CD14-positive monocyte (primary cell): ENCODE data around the gene KRTCAP3. TPM values are rescaled to one million over a fixed set of nuclear protein-coding genes. Genes with fewer than 3 reads are reported as not detected.

ENCODE experiments used
- DNase-seq, 3 donors: peaks; one replicate each; pipeline ENCODE4 v3.0.0-alpha.2; 2011 to 2022
- H2AFZ ChIP-seq: 2 replicates; pipeline ENCODE4 v1.6.0; 2012; ENCODE audit warnings: mild to moderate bottlenecking, low read depth, low read length, inconsistent platforms; ENCODE audit not compliant: insufficient read depth, poor library complexity, severe bottlenecking
- H3K27ac ChIP-seq, 2 donors: 1 replicate in 1 of 2; 2 replicates in 1 of 2; pipeline ENCODE4 v1.5.1; 2012 to 2013; ENCODE audit warnings: low read length in 2 of 2, control low read depth in 1 of 2, inconsistent platforms in 1 of 2, low read depth in 1 of 2, mild to moderate bottlenecking in 1 of 2
- H3K27me3 ChIP-seq, 2 donors: one replicate each; pipeline versions ENCODE4 v1.6.0 to v1.6.1; 2011 to 2013; ENCODE audit warnings: low read length in 2 of 2; ENCODE audit not compliant: control insufficient read depth in 2 of 2, insufficient read depth in 2 of 2
- H3K36me3 ChIP-seq, 2 donors: replicated peaks in 1 of 2; 1 replicate in 1 of 2; 2 replicates in 1 of 2; pipeline versions ENCODE4 v1.5.1 to v1.6.1; 2012 to 2013; ENCODE audit warnings: low read length in 2 of 2, control low read depth in 1 of 2, inconsistent platforms in 1 of 2, mild to moderate bottlenecking in 1 of 2; ENCODE audit not compliant: insufficient read depth in 2 of 2, control insufficient read depth in 1 of 2
- H3K4me1 ChIP-seq, 2 donors: 1 replicate in 1 of 2; 2 replicates in 1 of 2; pipeline versions ENCODE4 v1.5.1 to v1.6.1; 2012 to 2013; ENCODE audit warnings: low read length in 2 of 2, control low read depth in 1 of 2, inconsistent platforms in 1 of 2, mild to moderate bottlenecking in 1 of 2, moderate library complexity in 1 of 2; ENCODE audit not compliant: insufficient read depth in 2 of 2, control insufficient read depth in 1 of 2
- H3K4me2 ChIP-seq: replicated peaks from 2 replicates; pipeline ENCODE3; 2012; ENCODE audit warnings: low read length, moderate library complexity, mild to moderate bottlenecking; ENCODE audit not compliant: poor library complexity, severe bottlenecking; ENCODE audit errors: extremely low read depth
- H3K4me3 ChIP-seq, 3 experiments: fragments of 200-600 bp in 1 of 3; sonication (generic) in 1 of 3; replicated peaks in 1 of 3; 1 replicate in 2 of 3; 2 replicates in 1 of 3; pipeline ENCODE4 v1.5.1; 2011 to 2013; ENCODE audit warnings: low read length in 3 of 3, mild to moderate bottlenecking in 3 of 3, control low read depth in 2 of 3, low read depth in 2 of 3, inconsistent platforms in 1 of 3, moderate library complexity in 1 of 3
- H3K79me2 ChIP-seq: 2 replicates; pipeline ENCODE4 v1.6.0; 2012; ENCODE audit warnings: mild to moderate bottlenecking, control low read depth, inconsistent platforms, low read length, moderate library complexity; ENCODE audit not compliant: insufficient read depth
- H3K9ac ChIP-seq: 2 replicates; pipeline ENCODE4 v1.6.0; 2017; ENCODE audit warnings: low read length, mild to moderate bottlenecking; ENCODE audit not compliant: insufficient read depth, poor library complexity, severe bottlenecking
- H3K9me3 ChIP-seq, 2 donors: replicated peaks in 1 of 2; 1 replicate in 1 of 2; 2 replicates in 1 of 2; pipeline versions ENCODE4 v1.5.1 to v1.6.1; 2012 to 2013; ENCODE audit warnings: low read length in 2 of 2, control low read depth in 1 of 2; ENCODE audit not compliant: control insufficient read depth in 1 of 2, insufficient read depth in 1 of 2
- H4K20me1 ChIP-seq: 2 replicates; pipeline ENCODE4 v1.6.0; 2012; ENCODE audit warnings: mild to moderate bottlenecking, low read length, control low read depth, moderate library complexity; ENCODE audit not compliant: insufficient read depth
- H3K27ac Mint-ChIP-seq, 7 donors: one replicate each; pipeline ENCODE4 v1.8.0; 2020; ENCODE audit warnings: mild to moderate bottlenecking in 7 of 7, mixed read lengths in 7 of 7, moderate library complexity in 6 of 7, inconsistent platforms in 2 of 7
- H3K27me3 Mint-ChIP-seq, 3 donors: one replicate each; pipeline ENCODE4 v1.8.0; 2021 to 2022; ENCODE audit warnings: low read depth in 3 of 3, mild to moderate bottlenecking in 3 of 3, mixed read lengths in 3 of 3, moderate library complexity in 3 of 3, inconsistent platforms in 1 of 3
- H3K36me3 Mint-ChIP-seq, 2 donors: one replicate each; pipeline ENCODE4 v1.8.0; 2020; ENCODE audit warnings: mixed read lengths in 2 of 2, inconsistent platforms in 1 of 2, mild to moderate bottlenecking in 1 of 2
- H3K4me1 Mint-ChIP-seq: one replicate; pipeline ENCODE4 v1.8.0; 2020; ENCODE audit warnings: mild to moderate bottlenecking, mixed read lengths
- H3K4me3 Mint-ChIP-seq, 2 donors: one replicate each; pipeline ENCODE4 v1.8.0; 2020; ENCODE audit warnings: mild to moderate bottlenecking in 2 of 2, mixed read lengths in 2 of 2, moderate library complexity in 1 of 2
- H3K9me3 Mint-ChIP-seq, 7 donors: one replicate each; pipeline ENCODE4 v1.8.0; 2020 to 2022; ENCODE audit warnings: mixed read lengths in 7 of 7, mild to moderate bottlenecking in 6 of 7, moderate library complexity in 6 of 7, inconsistent platforms in 2 of 7
- WGBS: methylation state at CpG from one replicate; pipeline ENCODE4 v1.1.5; 2013; ENCODE audit warnings: missing lambda C conversion rate; ENCODE audit not compliant: insufficient coverage; 5-methylcytosine and 5-hydroxymethylcytosine counted together
- intact Hi-C, 2 donors: fragments of 100-400 bp; cut with micrococcal nuclease; formaldehyde crosslinking; loops; one replicate each; pipeline versions ENCODE4 v1.15.0 to v1.15.1; 2023
- polyA plus RNA-seq, 3 donors: library from polyadenylated mRNA; depleted of rRNA in 1 of 3; unstranded in 2 of 3; stranded (reverse) in 1 of 3; fragments of 300-500 nt in 2 of 3; fragments of >200 nt in 1 of 3; fragmentation: Illumina TruSeq in 2 of 3; gene quantifications; 1 replicate in 2 of 3; 2 replicates in 1 of 3; pipeline ENCODE4 v1.2.3, GENCODE V29; 2012 to 2021
- TF ChIP-seq, protein P1 (sequence below): fragments of 200-600 bp; IDR thresholded peaks from one replicate; pipeline ENCODE4 v1.8.0; 2022; ENCODE audit warnings: antibody characterized with exemption, mild to moderate bottlenecking

The KRTCAP3 gene
- polyA plus RNA-seq, 3 donors: 2.5 TPM; not detected in 2

DNA sequence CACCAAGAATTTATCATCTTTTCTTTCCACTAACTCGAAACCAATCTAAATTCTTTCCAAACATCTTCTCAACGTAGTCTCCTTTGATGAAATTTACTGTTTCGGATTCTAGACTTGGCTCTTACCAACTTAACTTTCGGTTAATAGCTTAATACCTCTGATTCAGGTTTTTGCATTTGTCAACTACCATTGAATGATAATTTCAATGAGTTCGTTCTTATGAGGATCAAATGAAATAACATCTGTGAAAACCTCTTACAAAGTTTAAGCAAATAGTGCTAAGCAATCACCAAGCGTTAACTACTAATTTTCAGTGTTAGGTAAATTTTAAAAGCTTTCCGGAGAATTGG is 14.3 kb upstream of the KRTCAP3 start:
- WGBS: 50% methylated on average over 2 of the region's 7 CpGs
- peak overlapping the region; percentile 81 to 89 for H3K27ac ChIP-seq
- peak overlapping the region; percentile 96 for H3K4me2 ChIP-seq
- peak overlapping the region; percentile 64 to 98 (median 73) for H3K4me3 ChIP-seq
- no peak for DNase-seq
- H3K27me3 ChIP-seq: no peaks in the 10 kb centered on the region
- H2AFZ ChIP-seq: peak overlapping the region; percentile 98
- H3K4me1 ChIP-seq: peaks cover 19 to 28% of the 10 kb centered on the region in 2 donors
- H3K79me2 ChIP-seq: peaks cover 42% of the 10 kb centered on the region
- H3K9me3 ChIP-seq: no peaks in the 10 kb centered on the region
- Mint-ChIP-seq H3K9me3 (peaks cover 0 to 3% (median 0%) of the 10 kb centered on the region in 7 donors), H3K4me3 (peak overlapping the region; percentile 96), H3K27me3 (peaks cover 0 to 2% (median 0%) of the 10 kb centered on the region in 3 donors), H3K27ac (peak overlapping the region in 6 of 7 donors; percentile 78 to 97 (median 94)), H3K4me1 (peaks cover 29% of the 10 kb centered on the region), H3K36me3 (peaks cover 4 to 12% of the 10 kb centered on the region in 2 donors)
- peaks cover 39% of the 10 kb centered on the region for H4K20me1 ChIP-seq
- intact Hi-C loops: loop anchor here (1.0 to 10.0 kb wide), 4 partner anchors 18 to 216 kb away; partner anchors contain the start of genes EIF2B4 (in 2 of the 2), SNX17 (in 2 of the 2), ZNF512 (in 2 of the 2) and ATRAID (in 1 of the 2)
- TF ChIP-seq, protein P1, sequence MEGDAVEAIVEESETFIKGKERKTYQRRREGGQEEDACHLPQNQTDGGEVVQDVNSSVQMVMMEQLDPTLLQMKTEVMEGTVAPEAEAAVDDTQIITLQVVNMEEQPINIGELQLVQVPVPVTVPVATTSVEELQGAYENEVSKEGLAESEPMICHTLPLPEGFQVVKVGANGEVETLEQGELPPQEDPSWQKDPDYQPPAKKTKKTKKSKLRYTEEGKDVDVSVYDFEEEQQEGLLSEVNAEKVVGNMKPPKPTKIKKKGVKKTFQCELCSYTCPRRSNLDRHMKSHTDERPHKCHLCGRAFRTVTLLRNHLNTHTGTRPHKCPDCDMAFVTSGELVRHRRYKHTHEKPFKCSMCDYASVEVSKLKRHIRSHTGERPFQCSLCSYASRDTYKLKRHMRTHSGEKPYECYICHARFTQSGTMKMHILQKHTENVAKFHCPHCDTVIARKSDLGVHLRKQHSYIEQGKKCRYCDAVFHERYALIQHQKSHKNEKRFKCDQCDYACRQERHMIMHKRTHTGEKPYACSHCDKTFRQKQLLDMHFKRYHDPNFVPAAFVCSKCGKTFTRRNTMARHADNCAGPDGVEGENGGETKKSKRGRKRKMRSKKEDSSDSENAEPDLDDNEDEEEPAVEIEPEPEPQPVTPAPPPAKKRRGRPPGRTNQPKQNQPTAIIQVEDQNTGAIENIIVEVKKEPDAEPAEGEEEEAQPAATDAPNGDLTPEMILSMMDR: no peak
- H3K9ac ChIP-seq: peak overlapping the region; percentile 94
- peaks cover 0 to 5% of the 10 kb centered on the region in 2 donors for H3K36me3 ChIP-seq

DNA sequence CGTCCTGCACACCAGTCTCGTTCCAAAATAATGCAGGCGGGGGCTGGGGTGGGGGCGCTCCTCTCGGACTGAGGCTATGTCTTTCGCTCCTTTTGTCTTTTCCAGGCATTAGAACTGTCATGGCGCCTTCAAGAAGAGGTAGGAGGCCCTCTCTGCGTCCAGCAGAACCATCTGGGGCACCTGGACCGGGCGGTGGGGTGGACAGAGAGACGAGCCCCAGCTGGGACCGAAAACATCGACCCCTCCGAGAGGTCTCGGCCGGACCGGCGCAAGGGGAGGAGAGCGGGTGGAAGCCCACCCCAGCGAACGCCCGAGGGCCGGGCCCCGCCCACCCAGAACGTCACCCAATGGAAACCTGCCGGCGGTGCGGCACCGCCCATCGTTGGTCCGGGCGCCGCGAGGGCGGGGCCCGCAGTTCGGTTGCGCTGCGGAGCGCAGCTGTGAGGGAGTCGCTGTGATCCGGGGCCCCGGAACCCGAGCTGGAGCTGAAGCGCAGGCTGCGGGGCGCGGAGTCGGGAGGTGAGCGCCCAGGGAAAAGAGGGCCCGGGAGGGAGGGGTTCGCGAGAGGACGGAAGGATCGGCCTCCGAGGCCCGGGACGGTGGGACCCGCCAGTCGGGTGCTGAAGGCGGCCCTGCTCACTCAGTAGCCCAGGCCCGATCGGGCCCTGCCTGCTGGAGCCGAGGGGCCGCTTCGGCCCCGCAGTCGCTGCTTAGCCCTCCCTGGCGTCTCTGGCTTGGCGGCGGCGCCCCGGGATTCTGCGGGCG is 13.8 kb upstream of the KRTCAP3 start, which contains the start of gene NRBP1:
Gene NRBP1 (plus strand): TSS at position 419 of the 765 bp plus-strand sequence. CDS start 4,643 bp downstream, outside the sequence.
- Histone ChIP-seq H3K4me1 (peaks cover 19 to 28% of the 10 kb centered on the region in 2 donors), H3K9me3 (no peaks in the 10 kb centered on the region), H3K4me2 (peak within 1 kb of the TSS; percentile 96), H3K9ac (peak within 1 kb of the TSS; percentile 94), H3K27ac (peak within 1 kb of the TSS; percentile 81 to 89), H3K36me3 (peaks cover 6 to 11% of the 10 kb centered on the region in 2 donors), H3K79me2 (peaks cover 48% of the 10 kb centered on the region), H3K4me3 (peak within 1 kb of the TSS; percentile 64 to 98 (median 73)), H2AFZ (peak within 1 kb of the TSS; percentile 98), H4K20me1 (peaks cover 44% of the 10 kb centered on the region), H3K27me3 (no peaks in the 10 kb centered on the region)
- no peaks in the 10 kb centered on the region for H3K27me3 Mint-ChIP-seq
- H3K9me3 Mint-ChIP-seq: peaks cover 0 to 3% (median 0%) of the 10 kb centered on the region in 7 donors
- intact Hi-C loops: loop anchor here (1.0 to 10.0 kb wide), 4 partner anchors 18 to 216 kb away; partner anchors contain the start of genes EIF2B4 (in 2 of the 2), SNX17 (in 2 of the 2), ZNF512 (in 2 of the 2) and ATRAID (in 1 of the 2)
- TF ChIP-seq, protein P1: no peak
- H3K4me1 Mint-ChIP-seq: peaks cover 29% of the 10 kb centered on the region
- H3K27ac Mint-ChIP-seq: peak within 1 kb of the TSS; percentile 90 to 97 (median 93)
- DNase-seq: peak; percentile 80 to 83 (median 80)
- peaks cover 9 to 18% of the 10 kb centered on the region in 2 donors for H3K36me3 Mint-ChIP-seq
- peak within 1 kb of the TSS; percentile 96 for H3K4me3 Mint-ChIP-seq
- WGBS: under 1% methylated on average over 72 of the region's 75 CpGs
